GM18868 (cell line): ENCODE measurements around the gene LRRC3B.

Experiments
- ATAC-seq: cut with Tn5 transposase; IDR thresholded peaks from one replicate; pipeline ENCODE4 v1.9.1; 2021; ENCODE audit warnings: mild to moderate bottlenecking, moderate library complexity; ENCODE audit not compliant: unreplicated experiment

LRRC3B gene

DNA sequence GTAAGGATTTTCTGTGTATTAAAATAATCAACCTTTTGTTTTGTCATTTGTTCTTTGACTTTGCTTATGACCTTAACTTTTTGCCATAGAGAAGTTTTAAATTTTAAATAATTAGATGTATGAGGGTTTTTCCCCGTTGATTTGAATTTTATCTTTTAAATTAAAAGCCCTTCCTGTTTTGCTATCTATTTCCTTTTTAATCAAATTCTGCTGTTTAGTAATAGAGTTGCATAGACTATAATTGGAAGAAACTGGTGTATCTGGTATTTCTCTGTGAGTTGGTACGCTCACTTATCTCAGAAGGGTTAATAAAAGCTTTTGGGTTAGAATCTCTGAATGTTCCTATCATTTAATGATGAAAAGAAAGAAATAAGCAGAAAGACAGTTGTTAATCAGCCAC lies 82.2 kb downstream of the LRRC3B start:
- ATAC-seq: no peak

GRCh38 chr3:26708501-26708900 lies 85.9 kb downstream of the LRRC3B start:
- ATAC-seq: no peak

- peak; percentile 94 for ATAC-seq
Measured at GRCh38 chr3:26712211-26713026, 89.8 kb downstream of the LRRC3B start.

DNA sequence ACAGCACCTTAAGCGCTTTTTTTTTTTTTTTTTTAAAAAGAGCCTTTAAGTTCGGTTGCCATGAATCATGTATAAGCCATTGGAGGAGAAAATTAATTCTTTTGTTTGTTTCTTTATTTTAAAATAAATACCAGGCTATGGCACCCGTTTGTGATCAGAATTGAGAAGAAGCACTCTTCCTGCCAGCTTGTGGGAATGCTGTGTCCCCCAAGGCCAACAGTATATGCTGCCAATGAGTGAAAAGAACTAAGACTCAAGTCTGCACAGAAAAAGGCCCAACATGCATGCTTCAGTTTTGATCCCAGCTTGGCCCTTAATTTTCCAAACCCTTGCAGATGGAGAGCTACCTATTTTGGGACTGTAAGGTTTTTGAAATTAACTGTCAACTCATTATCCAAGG lies 90.5 kb downstream of the LRRC3B start:
- no peak for ATAC-seq

GRCh38 chr3:26714485-26714884 lies 91.9 kb downstream of the LRRC3B start:
- ATAC-seq: no peak

DNA sequence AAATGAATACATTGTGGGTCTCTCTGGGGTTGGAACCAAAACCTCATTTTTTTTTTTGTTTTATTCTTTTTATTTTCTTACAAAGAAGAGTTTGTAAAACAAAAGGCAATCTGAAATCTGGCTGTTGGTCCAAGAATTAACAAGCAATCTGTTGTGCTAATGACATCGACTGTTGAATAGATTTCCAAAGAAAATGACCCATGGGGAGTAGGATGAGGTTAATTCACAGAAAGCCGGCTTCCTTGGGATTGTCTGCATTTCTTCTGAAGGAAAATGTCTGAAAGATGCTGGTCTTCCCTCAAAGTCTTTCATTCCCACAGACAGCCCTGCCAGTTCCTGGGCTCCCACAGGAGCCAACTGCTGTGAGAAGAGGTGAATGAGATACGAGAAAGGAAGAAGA lies 92.9 kb downstream of the LRRC3B start:
- no peak for ATAC-seq

DNA sequence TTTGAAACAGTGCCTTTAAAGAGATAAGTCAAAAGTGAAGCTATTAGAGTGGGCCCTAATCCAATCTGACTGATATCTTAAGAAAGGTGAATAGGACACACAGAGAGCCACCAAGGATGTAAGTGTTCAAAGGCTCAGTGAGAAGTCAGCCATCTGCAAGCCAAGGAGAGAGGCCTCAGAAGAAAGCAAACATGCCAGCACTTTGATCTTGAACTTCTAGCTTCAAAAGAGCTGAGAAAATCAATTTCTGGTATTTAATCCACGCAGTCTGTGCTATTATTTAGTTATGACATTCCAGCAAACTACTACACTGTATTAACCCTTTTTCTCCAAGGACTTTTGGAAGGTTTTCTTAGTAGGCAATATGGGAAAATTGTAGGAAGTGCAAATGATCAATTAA lies 95.7 kb downstream of the LRRC3B start:
- no peak for ATAC-seq

- no peak for ATAC-seq
Measured at GRCh38 chr3:26719134-26719533, 96.6 kb downstream of the LRRC3B start.

DNA sequence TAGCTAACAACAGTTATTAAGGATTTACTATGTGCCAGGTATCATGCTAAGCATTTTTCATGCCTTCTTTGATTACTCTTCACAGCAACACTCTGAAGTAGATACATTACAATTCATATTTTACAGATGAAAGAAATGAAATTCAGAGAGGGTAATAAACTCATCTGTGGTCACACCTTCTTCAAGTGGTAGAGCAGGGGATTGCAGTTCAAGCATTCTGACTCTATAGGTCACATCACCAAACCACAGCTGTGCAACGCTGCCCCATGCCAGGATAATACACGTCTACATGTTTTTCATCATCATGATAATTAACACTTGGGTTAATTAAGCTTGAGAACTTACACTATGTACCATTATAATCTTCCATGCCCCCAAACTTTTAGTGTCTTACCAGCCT lies 98.5 kb downstream of the LRRC3B start:
- ATAC-seq: no peak

- no peak for ATAC-seq
Measured at GRCh38 chr3:26731843-26732242, 109.3 kb downstream of the LRRC3B start.

DNA sequence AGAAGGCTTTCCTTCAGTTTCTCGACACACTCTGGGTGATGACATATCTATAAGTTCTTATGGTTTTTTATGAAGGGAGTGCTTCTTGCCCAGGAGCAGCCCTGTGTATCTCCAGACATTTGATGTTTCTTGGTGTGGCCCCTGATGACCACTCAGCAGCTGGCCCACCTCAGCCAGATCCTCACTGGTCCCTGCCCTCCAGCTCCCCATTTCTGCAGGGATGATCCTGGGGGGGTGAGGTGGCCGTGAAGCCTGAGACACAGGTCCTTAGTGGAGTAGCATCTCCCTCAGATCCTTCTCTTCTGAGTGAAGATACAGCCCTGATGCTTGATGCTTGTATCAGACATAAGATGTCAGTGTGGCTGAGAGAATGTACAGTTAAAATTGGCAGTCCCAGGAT lies 127.7 kb downstream of the LRRC3B start:
- no peak for ATAC-seq

GRCh38 chr3:26752466-26752865 lies 129.9 kb downstream of the LRRC3B start:
- ATAC-seq: no peak

DNA sequence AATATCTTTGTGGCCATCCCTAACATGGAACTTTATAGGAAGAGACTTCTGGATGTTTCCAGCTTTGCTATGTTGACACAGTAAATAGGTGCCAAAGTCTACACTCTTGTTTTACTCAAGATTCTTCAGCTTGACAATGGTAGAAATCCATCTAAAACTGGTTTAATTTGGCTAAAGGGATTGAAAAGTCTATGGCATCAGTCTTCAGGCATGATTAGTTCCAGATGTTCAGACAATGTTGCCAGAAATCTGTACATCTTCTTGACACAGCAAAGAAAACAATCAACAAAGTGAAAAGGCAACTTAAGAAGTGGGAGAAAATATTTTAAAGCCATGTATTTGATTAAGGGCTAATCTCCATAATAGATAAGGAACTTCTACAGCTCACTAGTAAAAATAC lies 130.5 kb downstream of the LRRC3B start:
- ATAC-seq: no peak

DNA sequence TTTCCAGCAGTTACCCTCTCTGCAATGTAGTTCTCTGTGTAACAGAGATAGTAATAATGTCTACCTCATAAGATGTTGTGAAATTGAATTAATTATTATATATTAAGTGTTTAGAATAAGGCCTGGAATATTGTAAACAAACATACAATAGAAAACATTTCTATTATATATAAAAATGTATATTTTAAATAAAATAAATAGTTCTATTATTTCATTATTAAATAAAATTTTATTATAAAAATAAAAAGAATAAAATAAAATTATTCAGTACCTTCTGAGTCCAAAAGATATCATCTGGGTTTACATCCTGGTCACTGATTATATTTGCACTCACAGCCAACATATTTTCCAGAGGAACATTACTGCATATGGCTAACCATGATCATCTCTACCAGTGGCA lies 135.4 kb downstream of the LRRC3B start:
- ATAC-seq: no peak
